ENCODE data around the gene PSMD6.
A peak's percentile ranks its signal among the peaks of the same experiment; 100 is the strongest.

The PSMD6 gene

GRCh38 chr3:64016941-64017620, 6.2 kb downstream of the PSMD6 start:
- H3K27ac ChIP-seq = peak overlapping the region; percentile 17

GRCh38 chr3:64011685-64012084, 11.6 kb downstream of the PSMD6 start:
- no peak overlapping the region for H3K27ac ChIP-seq
- DNase-seq (ENCODE audit: low read depth, low spot score) = no peak

More at GRCh38 chr3:64016941-64017620, 6.2 kb downstream of the PSMD6 start:
- DNase-seq (ENCODE audit: low read depth, low spot score) = no peak

GRCh38 chr3:64010199-64010598, 13.1 kb downstream of the PSMD6 start:
- H3K27ac ChIP-seq = no peak overlapping the region
- no peak for DNase-seq (ENCODE audit: low read depth, low spot score)

- no peak overlapping the region for H3K27ac ChIP-seq
- no peak for DNase-seq (ENCODE audit: low read depth, low spot score)
These were observed 13.8 kb downstream of the PSMD6 start for GRCh38 chr3:64009528-64009927.

GRCh38 chr3:64008487-64009351, 14.6 kb downstream of the PSMD6 start:
- H3K27ac ChIP-seq = peak overlapping the region; percentile 3
- no peak for DNase-seq (ENCODE audit: low read depth, low spot score)

- no peak overlapping the region for H3K27ac ChIP-seq
These were observed 15.3 kb downstream of the PSMD6 start for GRCh38 chr3:64008017-64008416.

GRCh38 chr3:64003589-64003988, 19.7 kb downstream of the PSMD6 start:
- H3K27ac ChIP-seq = no peak overlapping the region
- no peak for DNase-seq (ENCODE audit: low read depth, low spot score)

More at GRCh38 chr3:64008017-64008416, 15.3 kb downstream of the PSMD6 start:
- DNase-seq (ENCODE audit: low read depth, low spot score) = no peak

- no peak for DNase-seq (ENCODE audit: low read depth, low spot score)
- H3K27ac ChIP-seq = no peak overlapping the region
These were observed 21.1 kb downstream of the PSMD6 start for GRCh38 chr3:64002233-64002632.

- H3K27ac ChIP-seq = no peak overlapping the region
- DNase-seq (ENCODE audit: low read depth, low spot score) = no peak
These were observed 22.7 kb downstream of the PSMD6 start for GRCh38 chr3:64000453-64001055.

GRCh38 chr3:63998852-63999754, 24.2 kb downstream of the PSMD6 start:
- DNase-seq (ENCODE audit: low read depth, low spot score) = no peak
- H3K27ac ChIP-seq = no peak overlapping the region

- no peak overlapping the region for H3K27ac ChIP-seq
- no peak for DNase-seq (ENCODE audit: low read depth, low spot score)
These were observed 28.2 kb downstream of the PSMD6 start for GRCh38 chr3:63995086-63995485.

- DNase-seq (ENCODE audit: low read depth, low spot score) = peak; percentile 39
- H3K27ac ChIP-seq = no peak overlapping the region
These were observed 29.6 kb downstream of the PSMD6 start for GRCh38 chr3:63993653-63994079.

- no peak overlapping the region for H3K27ac ChIP-seq
- no peak for DNase-seq (ENCODE audit: low read depth, low spot score)
These were observed 30.6 kb downstream of the PSMD6 start for GRCh38 chr3:63992516-63993209.

- no peak for DNase-seq (ENCODE audit: low read depth, low spot score)
- H3K27ac ChIP-seq = no peak overlapping the region
These were observed 31.6 kb downstream of the PSMD6 start for GRCh38 chr3:63991666-63992065.

GRCh38 chr3:63990733-63991132, 32.6 kb downstream of the PSMD6 start:
- no peak for DNase-seq (ENCODE audit: low read depth, low spot score)

GRCh38 chr3:63990204-63990603, 33.1 kb downstream of the PSMD6 start:
- H3K27ac ChIP-seq = no peak overlapping the region
- no peak for DNase-seq (ENCODE audit: low read depth, low spot score)

More at GRCh38 chr3:63990733-63991132, 32.6 kb downstream of the PSMD6 start:
- no peak overlapping the region for H3K27ac ChIP-seq

GRCh38 chr3:63988943-63989342, 34.4 kb downstream of the PSMD6 start:
- no peak overlapping the region for H3K27ac ChIP-seq
- DNase-seq (ENCODE audit: low read depth, low spot score) = peak; percentile 26

- DNase-seq (ENCODE audit: low read depth, low spot score) = no peak
- no peak overlapping the region for H3K27ac ChIP-seq
These were observed 36.5 kb downstream of the PSMD6 start for GRCh38 chr3:63986831-63987230.

- H3K27ac ChIP-seq = no peak overlapping the region
- no peak for DNase-seq (ENCODE audit: low read depth, low spot score)
These were observed 37.1 kb downstream of the PSMD6 start for GRCh38 chr3:63986146-63986545.

All from epithelial cell of prostate (primary cell).